Endothelial cell of umbilical vein (primary cell): ENCODE data around the gene CLK4. TPM values are rescaled to one million over a fixed set of nuclear protein-coding genes. Genes with fewer than 3 reads are reported as not detected.

Experiments used
- BruUV-seq: library from RNA; stranded (reverse); fragments of 400-500 nt; replicated peaks from 2 replicates; lab custom pipeline; 2021; lab: Mats Ljungman, UMichigan
- CTCF ChIA-PET: fragments of 300-600, 350-600 bp; sonication (Branson Sonifier 250); formaldehyde crosslinking; loops from one replicate; lab custom pipeline; 2021; ENCODE audit warnings: antibody characterized with exemption, inconsistent platforms; lab: Charles Lee
- POLR2A ChIA-PET: fragments of 300-600, 350-600 bp; sonication (Branson Sonifier 250); formaldehyde crosslinking; loops from one replicate; lab custom pipeline; 2021; ENCODE audit warnings: antibody characterized with exemption, inconsistent platforms; lab: Charles Lee
- DNase-seq: peaks from one replicate; pipeline ENCODE4 v3.0.0-alpha.2; 2011; ENCODE audit warnings: low read depth, low spot score
- FAIRE-seq: peaks from 2 replicates; lab custom pipeline; 2011; peaks lifted over from hg19 to GRCh38; lab: Jason Lieb, UNC
- H2AFZ ChIP-seq: 2 replicates; pipeline ENCODE4 v1.6.0; 2012; ENCODE audit warnings: low read depth, low read length, control low read depth, inconsistent platforms
- H3K27ac ChIP-seq: 2 replicates; pipeline ENCODE4 v1.5.1; 2011; ENCODE audit warnings: low read depth, mild to moderate bottlenecking, control low read depth, low read length, moderate library complexity; ENCODE audit not compliant: insufficient read depth
- H3K27me3 ChIP-seq, 2 experiments: 2 replicates each; pipeline versions ENCODE4 v1.6.0 to v1.6.1; 2011; ENCODE audit warnings: low read length in 2 of 2, mixed read lengths in 1 of 2; ENCODE audit not compliant: control insufficient read depth in 2 of 2, insufficient read depth in 2 of 2
- H3K36me3 ChIP-seq, 2 experiments: 2 replicates in 1 of 2; 3 replicates in 1 of 2; pipeline ENCODE4 v1.5.1; 2011; ENCODE audit warnings: low read length in 2 of 2, mild to moderate bottlenecking in 1 of 2, moderate library complexity in 1 of 2; ENCODE audit not compliant: control insufficient read depth in 2 of 2, insufficient read depth in 2 of 2; ENCODE audit errors: extremely low read depth in 1 of 2
- H3K4me1 ChIP-seq: 3 replicates; pipeline ENCODE4 v1.5.1; 2011; ENCODE audit warnings: mild to moderate bottlenecking, low read length; ENCODE audit not compliant: control insufficient read depth, insufficient read depth; ENCODE audit errors: extremely low read depth
- H3K4me2 ChIP-seq: 2 replicates; pipeline ENCODE4 v1.6.1; 2011; ENCODE audit warnings: low read length, control low read depth, mixed read lengths; ENCODE audit not compliant: insufficient read depth
- H3K4me3 ChIP-seq, 3 experiments: fragments of 200-600 bp in 1 of 3; sonication (generic), shearing (Covaris generic) in 1 of 3; replicated peaks in 1 of 3; 2 replicates each; pipeline ENCODE4 v1.5.1; 2011 to 2016; ENCODE audit warnings: control low read depth in 3 of 3, low read length in 3 of 3, mild to moderate bottlenecking in 2 of 3, inconsistent platforms in 1 of 3, low read depth in 1 of 3, moderate library complexity in 1 of 3; ENCODE audit not compliant: insufficient read depth in 1 of 3
- H3K79me2 ChIP-seq: 2 replicates; pipeline ENCODE4 v1.6.0; 2012; ENCODE audit warnings: low read length, inconsistent platforms; ENCODE audit not compliant: control insufficient read depth, insufficient read depth
- H3K9ac ChIP-seq: replicated peaks from 2 replicates; pipeline ENCODE3; 2011; ENCODE audit warnings: low read length, control low read depth; ENCODE audit not compliant: insufficient read depth; ENCODE audit errors: extremely low read depth
- H3K9me1 ChIP-seq: replicated peaks from 3 replicates; pipeline ENCODE4 v1.6.0; 2011; ENCODE audit warnings: mild to moderate bottlenecking, low read length; ENCODE audit not compliant: control insufficient read depth, insufficient read depth; ENCODE audit errors: extremely low read depth
- H3K9me3 ChIP-seq: replicated peaks from 2 replicates; pipeline ENCODE4 v1.5.1; 2012; ENCODE audit warnings: low read length, inconsistent platforms; ENCODE audit not compliant: control insufficient read depth, insufficient read depth
- H4K20me1 ChIP-seq: replicated peaks from 2 replicates; pipeline ENCODE3; 2011; ENCODE audit warnings: mild to moderate bottlenecking, low read length; ENCODE audit not compliant: control insufficient read depth, insufficient read depth; ENCODE audit errors: extremely low read depth
- FOS ChIP-seq: IDR thresholded peaks from 2 replicates; pipeline ENCODE4 v1.6.1; 2011; ENCODE audit warnings: mild to moderate bottlenecking, low read length, moderate library complexity, borderline replicate concordance; ENCODE audit not compliant: insufficient read depth
- GATA2 ChIP-seq: IDR thresholded peaks from 2 replicates; pipeline ENCODE4 v1.7.0; 2011; ENCODE audit warnings: low read depth, mild to moderate bottlenecking, moderate library complexity, mixed read lengths, low read length; ENCODE audit not compliant: insufficient read length, insufficient read depth
- JUN ChIP-seq: IDR thresholded peaks from 2 replicates; pipeline ENCODE4 v1.6.1; 2011; ENCODE audit warnings: borderline replicate concordance, low read depth; ENCODE audit not compliant: insufficient read length, insufficient read depth
- POLR2A ChIP-seq: IDR thresholded peaks from 2 replicates; pipeline ENCODE4 v1.6.1; 2012; ENCODE audit warnings: low read depth, mild to moderate bottlenecking, control low read depth, low read length
- dilution Hi-C: fragments of 300-500 bp; cut with MboI; formaldehyde crosslinking; loops from one replicate; pipeline ENCODE4 v1.15.0; 2019; ENCODE audit warnings: low sequenced_read_pairs; ENCODE audit not compliant: extremely low pct_ligation_motif_present
- intact Hi-C: fragments of 100-400 bp; cut with micrococcal nuclease; formaldehyde crosslinking; loops from one replicate; pipeline ENCODE4 v1.10.0; 2022
- polyA plus RNA-seq, 4 experiments: library from polyadenylated mRNA; depleted of rRNA in 3 of 4; stranded (reverse) in 3 of 4; unstranded in 1 of 4; fragments of >200 nt; gene quantifications; 2 replicates each; pipeline versions ENCODE4 v1.2.1 to v1.2.3, GENCODE V29; 2011 to 2012; ENCODE audit warnings: missing spikeins in 1 of 4
- total RNA-seq: library from RNA; stranded (reverse); gene quantifications from 2 replicates; pipeline ENCODE4 v1.2.3, GENCODE V29; 2021

The CLK4 gene
- total and polyA plus RNA-seq, 2 donors (not counting 3 experiments of a cell fraction or from before 2014, with no cell fraction given): 7.0 to 19.2 TPM

GRCh38 chr5:178674334-178674733 is 47.5 kb upstream of the CLK4 start:
- no peak overlapping the region for H2AFZ ChIP-seq
- H3K9ac ChIP-seq: no peak overlapping the region
- H3K4me3 ChIP-seq: no peak overlapping the region
- no peaks in the 10 kb centered on the region for H3K79me2 ChIP-seq
- H3K4me1 ChIP-seq: no peaks in the 10 kb centered on the region
- BruUV-seq: no TSS peak
- no peaks in the 10 kb centered on the region for H3K9me3 ChIP-seq
- intact Hi-C loops (no loop called here), dilution Hi-C loops (no loop called here)
- H3K9me1 ChIP-seq: no peaks in the 10 kb centered on the region
- no peak overlapping the region for H3K27ac ChIP-seq
- no peaks in the 10 kb centered on the region for H3K27me3 ChIP-seq
- TF ChIP-seq FOS: no peak
- TF ChIP-seq JUN: no peak
- no peak for TF ChIP-seq GATA2
- H3K36me3 ChIP-seq: no peaks in the 10 kb centered on the region
- CTCF ChIA-PET: no interaction called here
- FAIRE-seq (no peak), DNase-seq (no peak)
- POLR2A ChIA-PET: no interaction called here
- H4K20me1 ChIP-seq: no peaks in the 10 kb centered on the region
- H3K4me2 ChIP-seq: no peak overlapping the region

- intact Hi-C loops: no loop called here
- BruUV-seq: no TSS peak
- Histone ChIP-seq H3K9me3 (no peaks in the 10 kb centered on the region), H4K20me1 (no peaks in the 10 kb centered on the region), H3K9me1 (no peaks in the 10 kb centered on the region), H3K4me3 (no peak overlapping the region), H3K4me2 (no peak overlapping the region), H3K36me3 (no peaks in the 10 kb centered on the region), H3K4me1 (no peaks in the 10 kb centered on the region), H3K9ac (no peak overlapping the region), H3K79me2 (no peaks in the 10 kb centered on the region), H3K27ac (no peak overlapping the region), H2AFZ (no peak overlapping the region), H3K27me3 (no peaks in the 10 kb centered on the region)
- TF ChIP-seq FOS (no peak), JUN (no peak), POLR2A (no peak)
- DNase-seq (no peak), FAIRE-seq (no peak)
- POLR2A ChIA-PET: no interaction called here
- dilution Hi-C loops: no loop called here
- CTCF ChIA-PET: no interaction called here
Observed at GRCh38 chr5:178673801-178674295, 47.0 kb upstream of the CLK4 start.
